Measurements from ENCODE around the gene MBD3L2B.
"Not testable (repeated sequence)": the region's sequence is repeated elsewhere in the genome, so short reads cannot be mapped to it uniquely, and the experiment has no call there.

MBD3L2B gene

DNA sequence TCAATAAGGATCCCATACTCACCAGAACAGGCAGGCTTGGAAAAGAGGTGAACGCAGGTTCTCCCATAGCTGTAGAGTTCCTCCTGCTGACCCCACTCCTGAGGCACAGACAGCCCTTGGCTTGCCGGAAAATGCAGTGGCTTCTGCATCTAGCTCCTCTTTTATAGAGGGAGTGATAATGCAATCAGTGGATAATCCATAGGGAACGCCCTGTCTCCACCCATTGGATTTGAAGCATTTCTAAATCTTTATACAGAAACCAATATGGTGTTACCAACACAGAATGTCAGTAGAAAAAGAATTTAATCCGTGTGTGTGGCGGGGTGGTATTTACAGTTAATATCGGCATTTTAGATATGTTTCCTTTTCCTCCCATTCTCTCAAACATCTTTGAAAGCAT, at the start of gene MBD3L2B:
Gene MBD3L2B (minus strand): TSS at position 101 of the 400 bp plus-strand sequence. CDS start 34 bp downstream, at position 67.
- not testable (repeated sequence) for DNase-seq

DNA sequence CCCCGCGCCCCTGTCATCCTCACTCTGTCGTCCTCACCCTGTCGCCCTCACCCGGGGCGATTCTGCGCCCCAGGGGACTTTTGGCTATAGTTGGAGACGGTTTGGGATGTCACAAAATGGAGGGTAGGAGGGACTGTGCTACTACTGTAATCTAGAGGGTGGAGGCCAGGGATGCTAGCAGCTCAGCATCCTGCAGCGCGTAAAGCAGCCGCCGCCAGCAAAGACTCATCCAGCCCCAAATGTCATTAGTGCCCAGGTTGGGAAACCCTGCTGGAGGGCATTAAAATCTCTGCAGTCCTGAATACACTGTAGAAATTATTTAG, 48.6 kb upstream of the MBD3L2B start:
- no peak for DNase-seq

DNA sequence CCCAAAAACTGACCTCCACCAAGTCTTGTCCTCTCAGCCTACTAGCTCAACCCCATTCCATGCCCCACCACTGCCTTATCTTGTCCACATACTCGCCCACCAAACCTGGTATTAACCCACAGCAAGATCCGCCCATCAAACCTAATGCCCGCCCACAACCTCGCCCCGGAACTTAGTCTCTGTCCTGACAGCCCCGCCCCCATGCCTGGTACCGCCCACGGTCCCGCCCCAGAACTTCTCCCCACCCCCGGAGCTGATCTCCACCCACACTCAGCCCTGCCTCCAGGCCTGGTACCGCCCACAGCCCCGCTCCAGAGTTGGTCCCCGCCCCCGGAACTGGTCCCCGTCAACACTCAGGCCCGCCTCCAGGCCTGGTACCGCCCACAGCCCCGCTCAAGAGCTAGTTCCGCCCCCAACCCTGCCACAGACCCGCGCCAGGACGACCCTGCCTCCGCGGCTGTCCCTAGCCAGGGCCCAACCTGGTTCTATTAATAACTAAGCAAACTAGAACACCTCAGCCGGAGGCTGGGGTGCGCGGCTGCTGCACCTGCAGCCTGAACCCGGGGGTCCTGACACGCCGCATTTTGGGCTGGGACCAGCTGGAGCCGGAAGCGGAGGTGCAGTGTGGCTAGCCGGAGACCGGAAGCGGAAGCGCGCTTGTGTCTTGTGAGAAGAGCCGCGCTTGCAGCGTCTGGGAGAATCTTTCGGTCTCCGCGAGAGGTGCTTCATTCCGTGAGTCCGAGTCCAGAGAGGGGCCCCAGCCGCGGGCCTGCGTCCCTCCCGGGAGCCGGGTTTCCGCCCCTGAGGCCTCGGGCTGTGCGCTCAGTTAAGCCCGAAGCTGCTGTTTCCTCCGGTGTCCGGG, 48.0 kb upstream of the MBD3L2B start, which contains the start of gene ZNF557:
Gene ZNF557 (plus strand): TSS at position 662 of the 862 bp plus-strand sequence. CDS start 5,372 bp downstream, outside the sequence.
- DNase-seq = peak; percentile 97

DNA sequence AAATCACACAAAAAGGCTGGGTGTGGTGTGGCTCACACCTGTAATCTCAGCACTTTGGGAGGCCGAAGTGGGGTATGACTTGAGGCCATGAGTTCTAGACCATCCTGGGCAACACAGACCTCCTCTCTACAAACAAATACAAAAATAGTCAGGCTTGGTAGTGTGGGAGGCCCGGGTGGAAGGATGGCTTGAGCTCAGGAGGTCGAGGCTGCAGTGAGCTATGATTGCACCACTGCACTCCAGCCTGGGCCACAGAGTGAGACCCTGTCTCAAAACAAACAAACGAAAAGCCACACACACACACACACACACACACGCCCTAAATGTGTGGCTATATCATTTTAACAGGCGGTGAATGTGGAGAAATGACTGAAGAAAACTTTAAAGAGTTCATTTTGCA, 47.4 kb upstream of the MBD3L2B start:
- DNase-seq = no peak

DNA sequence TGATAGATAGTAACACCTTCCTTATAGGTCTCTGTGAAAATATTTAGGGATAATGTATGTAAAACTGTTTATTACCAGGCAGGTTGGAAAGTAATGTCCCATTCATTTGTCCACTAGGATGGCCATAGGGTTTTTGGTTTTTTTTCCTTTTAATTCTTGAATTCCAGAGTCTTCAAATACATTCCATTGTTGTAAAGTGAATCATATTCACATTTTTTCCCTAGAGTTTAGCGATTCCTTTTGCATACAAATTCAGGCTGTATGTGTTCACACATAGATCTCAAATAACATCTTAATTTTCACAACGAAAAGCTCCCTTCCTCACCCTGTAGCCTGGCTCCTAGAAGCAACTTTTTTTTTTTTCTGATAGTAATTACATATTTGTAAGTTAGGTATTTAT, 46.5 kb upstream of the MBD3L2B start:
- no peak for DNase-seq

DNA sequence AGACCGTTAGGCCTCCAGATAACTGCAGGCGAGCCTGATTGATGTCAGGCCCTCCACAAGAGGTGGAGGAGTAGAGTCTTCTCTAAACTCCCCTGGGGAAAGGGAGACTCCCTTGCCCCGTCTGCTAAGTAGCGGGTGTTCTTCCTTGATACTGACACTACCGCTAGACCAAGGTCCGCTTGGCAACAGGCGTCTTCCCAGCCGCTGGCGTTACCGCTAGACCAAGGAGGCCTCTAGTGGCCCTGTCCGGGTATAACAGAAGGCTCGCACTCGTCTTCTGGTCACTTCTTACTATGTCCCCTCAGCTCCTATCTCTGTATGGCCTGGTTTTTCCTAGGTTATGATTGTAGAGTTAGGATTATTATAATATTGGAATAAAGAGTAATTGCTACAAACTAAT, 45.9 kb upstream of the MBD3L2B start:
- DNase-seq = not testable (repeated sequence)

DNA sequence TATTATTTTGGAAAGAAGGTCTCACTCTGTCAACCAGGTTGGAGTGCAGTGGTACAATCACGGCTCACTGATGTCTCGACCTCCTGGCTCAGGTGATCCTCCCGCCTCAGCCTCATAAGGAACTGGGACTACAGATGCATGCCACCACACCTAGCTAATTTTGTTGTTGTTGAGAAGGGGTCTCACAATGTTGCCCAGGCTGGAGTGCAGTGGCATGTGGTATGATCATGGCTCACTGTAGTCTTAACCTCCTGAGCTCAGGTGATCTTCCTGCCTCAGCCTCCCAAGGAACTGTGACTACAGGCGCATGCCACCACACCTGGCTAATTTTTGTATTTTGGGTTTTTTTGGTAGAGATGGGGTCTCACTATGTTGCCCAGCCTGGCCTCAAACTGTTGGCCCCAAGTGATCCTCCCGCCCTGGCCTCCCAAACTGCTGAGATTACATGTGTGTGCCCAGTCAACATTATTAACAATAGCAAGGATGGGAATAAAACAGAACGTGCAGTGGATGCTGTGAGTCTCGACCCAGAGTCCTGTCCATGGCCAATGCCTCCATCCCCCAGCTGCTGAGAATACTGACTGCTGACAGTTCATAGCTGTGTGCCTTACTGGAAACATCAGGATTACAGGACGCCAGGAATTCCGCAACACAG, 42.7 kb upstream of the MBD3L2B start:
- no peak for DNase-seq

DNA sequence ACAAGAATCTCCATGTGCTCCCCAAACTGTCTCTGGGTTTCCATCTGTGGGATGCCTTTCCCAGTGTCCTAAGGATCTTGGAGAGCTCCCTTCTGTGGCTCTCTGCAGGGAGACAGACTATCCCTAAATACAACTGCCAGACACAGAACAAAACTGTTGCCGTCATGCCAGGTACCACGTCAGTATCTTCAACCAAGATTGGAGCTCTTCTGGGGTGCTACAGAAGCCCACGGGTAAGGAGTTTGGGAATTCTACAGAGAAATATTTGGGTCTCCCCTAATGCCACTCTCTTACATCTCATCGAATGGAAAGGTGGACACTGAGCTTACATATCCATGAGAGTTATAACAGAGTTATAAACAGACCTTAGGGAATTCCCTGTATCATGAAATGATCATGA, 42.1 kb upstream of the MBD3L2B start:
- DNase-seq = no peak

DNA sequence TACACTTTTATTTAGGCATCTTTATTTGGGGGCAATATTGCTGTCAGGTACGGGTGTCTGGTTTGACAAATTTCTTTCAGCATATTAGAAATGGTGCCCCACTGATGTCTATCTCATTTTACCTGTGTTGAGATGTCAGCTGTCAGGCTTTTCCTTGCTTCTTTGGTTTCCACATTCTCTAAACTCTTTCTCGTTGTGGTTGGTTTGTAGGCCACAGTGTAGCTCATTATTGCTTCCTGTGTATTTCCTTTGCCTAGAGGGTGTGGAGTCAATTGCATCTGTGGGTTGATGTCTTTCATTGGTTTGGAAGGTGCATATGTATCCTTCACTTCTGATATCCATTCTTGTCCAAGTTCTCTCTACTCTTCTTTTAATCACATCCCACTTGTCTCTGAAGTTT, 38.7 kb upstream of the MBD3L2B start:
- not testable (repeated sequence) for DNase-seq

DNA sequence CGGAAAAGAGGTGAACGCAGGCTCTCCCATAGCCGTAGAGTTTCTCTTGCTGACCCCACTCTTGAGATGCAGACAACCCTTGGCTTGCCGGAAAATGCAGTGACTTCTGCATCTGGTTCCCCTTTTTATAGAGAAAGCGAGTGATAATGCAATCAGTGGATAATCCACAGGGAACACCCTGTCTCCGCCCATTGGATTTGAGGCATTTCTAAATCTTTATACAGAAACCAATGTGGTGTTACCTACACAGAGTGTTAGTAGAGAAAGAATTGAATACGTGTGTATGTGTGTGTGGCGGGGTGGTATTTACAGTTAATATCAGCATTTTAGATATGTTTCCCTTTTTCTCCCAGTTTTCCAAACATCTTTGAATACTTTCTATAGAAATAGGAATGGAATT, 37.3 kb upstream of the MBD3L2B start, which contains the start of gene MBD3L3:
Gene MBD3L3 (minus strand): TSS at position 101 of the 400 bp plus-strand sequence. CDS start 71 bp downstream, at position 30.
- not testable (repeated sequence) for DNase-seq

DNA sequence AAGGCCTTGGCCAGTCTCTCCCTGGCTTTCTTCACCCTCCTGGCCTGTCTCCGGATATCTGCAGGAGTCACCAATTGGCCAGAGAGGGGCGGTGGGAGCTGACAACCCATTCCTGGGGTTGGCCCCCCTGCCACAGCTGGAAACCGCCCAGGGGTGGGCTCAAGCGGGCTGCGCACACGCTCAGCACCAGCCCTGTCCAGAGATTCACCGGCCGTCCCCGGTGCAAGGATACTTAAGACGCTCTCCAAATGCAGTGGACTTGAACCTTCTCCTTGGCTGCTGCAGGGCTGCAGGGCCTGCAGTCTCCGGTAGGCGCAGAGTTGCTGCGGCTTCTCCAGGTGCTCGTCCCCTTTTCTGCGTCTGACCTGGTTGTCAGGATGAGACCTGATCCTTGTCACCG, 35.1 kb upstream of the MBD3L2B start:
- DNase-seq = not testable (repeated sequence)

DNA sequence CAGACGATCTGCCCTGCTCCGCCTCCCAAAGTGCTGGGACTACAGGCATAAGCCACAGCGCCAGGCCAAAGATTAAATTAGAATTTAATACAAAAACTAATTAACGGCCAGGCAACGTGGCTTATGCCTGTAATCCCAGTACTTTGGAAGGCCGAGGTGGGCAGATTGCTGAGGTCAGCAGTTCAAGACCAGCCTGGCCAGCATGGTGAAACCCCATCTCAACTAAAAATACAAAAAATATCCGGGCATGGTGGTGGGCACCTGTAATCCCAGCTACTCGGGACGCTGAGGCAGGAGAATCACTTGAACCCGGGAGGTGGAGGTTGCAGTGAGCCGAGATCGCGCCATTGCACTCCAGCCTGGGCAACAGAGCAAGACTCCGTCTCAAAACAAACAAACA, 34.4 kb upstream of the MBD3L2B start:
- DNase-seq = not testable (repeated sequence)

DNA sequence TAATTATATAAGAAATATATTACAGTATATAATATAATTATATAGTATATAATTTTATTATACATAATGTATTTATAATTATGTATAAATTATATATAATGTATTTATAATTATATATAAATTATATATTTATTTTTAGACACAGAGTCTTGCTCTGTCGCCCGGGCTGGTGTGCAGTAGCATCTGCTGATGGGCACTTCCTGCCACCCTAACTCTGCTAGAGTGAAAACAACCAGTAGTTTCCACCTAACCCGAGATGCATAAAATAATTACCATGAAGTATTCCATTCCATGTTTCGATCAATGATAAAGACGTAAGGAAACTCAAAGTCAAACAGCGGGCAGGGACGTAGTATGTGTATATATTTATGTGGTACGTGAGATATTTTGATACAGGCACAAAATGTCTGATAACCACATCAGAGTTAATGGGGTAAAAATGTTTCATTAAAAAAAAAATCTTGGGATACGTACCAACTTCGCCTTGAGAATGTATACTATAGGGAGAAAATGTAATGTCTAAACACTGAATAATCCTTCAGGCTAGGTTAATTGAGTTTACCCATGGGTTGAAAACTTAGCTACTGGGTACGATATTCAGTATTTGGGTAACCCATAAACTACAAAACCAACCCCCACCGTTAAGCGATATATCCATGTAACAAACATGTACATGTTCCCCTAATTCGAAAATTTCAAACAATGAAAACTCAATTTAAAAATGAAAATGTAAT, 33.6 kb upstream of the MBD3L2B start:
- not testable (repeated sequence) for DNase-seq

DNA sequence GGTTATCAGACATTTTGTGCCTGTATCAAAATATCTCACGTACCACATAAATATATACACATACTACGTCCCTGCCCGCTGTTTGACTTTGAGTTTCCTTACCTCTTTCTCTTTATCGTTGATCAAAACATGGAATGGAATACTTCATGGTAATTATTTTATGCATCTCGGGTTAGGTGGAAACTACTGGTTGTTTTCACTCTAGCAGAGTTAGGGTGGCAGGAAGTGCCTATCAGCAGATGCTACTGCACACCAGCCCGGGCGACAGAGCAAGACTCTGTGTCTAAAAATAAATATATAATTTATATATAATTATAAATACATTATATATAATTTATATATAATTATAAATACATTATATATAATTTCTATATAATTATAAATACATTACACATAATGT, 31.7 kb upstream of the MBD3L2B start:
- not testable (repeated sequence) for DNase-seq

DNA sequence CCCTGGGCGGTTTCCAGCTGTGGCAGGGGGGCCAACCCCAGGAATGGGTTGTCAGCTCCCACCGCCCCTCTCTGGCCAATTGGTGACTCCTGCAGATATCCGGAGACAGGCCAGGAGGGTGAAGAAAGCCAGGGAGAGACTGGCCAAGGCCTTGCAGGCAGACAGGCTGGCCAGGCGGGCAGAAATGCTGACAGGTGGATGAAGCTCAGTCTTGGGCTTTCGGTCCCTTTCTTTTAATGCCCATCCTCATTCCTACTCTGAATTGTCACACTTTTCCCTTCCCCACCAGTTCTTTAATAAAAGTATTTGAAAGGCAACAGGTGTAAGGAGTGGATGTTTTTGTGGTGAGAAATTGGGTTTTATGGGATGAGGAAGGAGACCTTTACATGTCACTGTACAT, 30.2 kb upstream of the MBD3L2B start:
- DNase-seq = not testable (repeated sequence)

DNA sequence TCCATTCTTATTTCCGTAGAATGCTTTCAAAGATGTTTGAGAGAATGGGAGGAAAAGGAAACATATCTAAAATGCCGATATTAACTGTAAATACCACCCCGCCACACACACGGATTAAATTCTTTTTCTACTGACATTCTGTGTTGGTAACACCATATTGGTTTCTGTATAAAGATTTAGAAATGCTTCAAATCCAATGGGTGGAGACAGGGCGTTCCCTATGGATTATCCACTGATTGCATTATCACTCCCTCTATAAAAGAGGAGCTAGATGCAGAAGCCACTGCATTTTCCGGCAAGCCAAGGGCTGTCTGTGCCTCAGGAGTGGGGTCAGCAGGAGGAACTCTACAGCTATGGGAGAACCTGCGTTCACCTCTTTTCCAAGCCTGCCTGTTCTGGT, 27.8 kb upstream of the MBD3L2B start, which contains the start of gene MBD3L2:
Gene MBD3L2 (plus strand): TSS at position 301 of the 400 bp plus-strand sequence. CDS start 53 bp downstream, at position 354.
- not testable (repeated sequence) for DNase-seq

DNA sequence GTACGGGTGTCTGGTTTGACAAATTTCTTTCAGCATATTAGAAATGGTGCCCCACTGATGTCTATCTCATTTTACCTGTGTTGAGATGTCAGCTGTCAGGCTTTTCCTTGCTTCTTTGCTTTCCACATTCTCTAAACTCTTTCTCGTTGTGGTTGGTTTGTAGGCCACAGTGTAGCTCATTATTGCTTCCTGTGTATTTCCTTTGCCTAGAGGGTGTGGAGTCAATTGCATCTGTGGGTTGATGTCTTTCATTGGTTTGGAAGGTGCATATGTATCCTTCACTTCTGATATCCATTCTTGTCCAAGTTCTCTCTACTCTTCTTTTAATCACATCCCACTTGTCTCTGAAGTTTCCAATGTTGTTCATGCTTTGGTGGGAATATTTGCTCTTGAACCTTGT, 20.3 kb upstream of the MBD3L2B start:
- DNase-seq = not testable (repeated sequence)

DNA sequence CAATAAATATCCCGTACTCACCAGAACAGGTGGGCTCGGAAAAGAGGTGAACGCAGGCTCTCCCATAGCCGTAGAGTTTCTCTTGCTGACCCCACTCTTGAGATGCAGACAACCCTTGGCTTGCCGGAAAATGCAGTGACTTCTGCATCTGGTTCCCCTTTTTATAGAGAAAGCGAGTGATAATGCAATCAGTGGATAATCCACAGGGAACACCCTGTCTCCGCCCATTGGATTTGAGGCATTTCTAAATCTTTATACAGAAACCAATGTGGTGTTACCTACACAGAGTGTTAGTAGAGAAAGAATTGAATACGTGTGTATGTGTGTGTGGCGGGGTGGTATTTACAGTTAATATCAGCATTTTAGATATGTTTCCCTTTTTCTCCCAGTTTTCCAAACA, 18.8 kb upstream of the MBD3L2B start, which contains the start of gene MBD3L4:
Gene MBD3L4 (minus strand): TSS at position 101 of the 400 bp plus-strand sequence. CDS start 35 bp downstream, at position 66.
- DNase-seq = not testable (repeated sequence)

DNA sequence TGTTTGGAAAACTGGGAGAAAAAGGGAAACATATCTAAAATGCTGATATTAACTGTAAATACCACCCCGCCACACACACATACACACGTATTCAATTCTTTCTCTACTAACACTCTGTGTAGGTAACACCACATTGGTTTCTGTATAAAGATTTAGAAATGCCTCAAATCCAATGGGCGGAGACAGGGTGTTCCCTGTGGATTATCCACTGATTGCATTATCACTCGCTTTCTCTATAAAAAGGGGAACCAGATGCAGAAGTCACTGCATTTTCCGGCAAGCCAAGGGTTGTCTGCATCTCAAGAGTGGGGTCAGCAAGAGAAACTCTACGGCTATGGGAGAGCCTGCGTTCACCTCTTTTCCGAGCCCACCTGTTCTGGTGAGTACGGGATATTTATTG, 9.0 kb upstream of the MBD3L2B start, which contains the start of gene MBD3L5:
Gene MBD3L5 (plus strand): TSS at position 301 of the 400 bp plus-strand sequence. CDS start 34 bp downstream, at position 335.
- DNase-seq = not testable (repeated sequence)

DNA sequence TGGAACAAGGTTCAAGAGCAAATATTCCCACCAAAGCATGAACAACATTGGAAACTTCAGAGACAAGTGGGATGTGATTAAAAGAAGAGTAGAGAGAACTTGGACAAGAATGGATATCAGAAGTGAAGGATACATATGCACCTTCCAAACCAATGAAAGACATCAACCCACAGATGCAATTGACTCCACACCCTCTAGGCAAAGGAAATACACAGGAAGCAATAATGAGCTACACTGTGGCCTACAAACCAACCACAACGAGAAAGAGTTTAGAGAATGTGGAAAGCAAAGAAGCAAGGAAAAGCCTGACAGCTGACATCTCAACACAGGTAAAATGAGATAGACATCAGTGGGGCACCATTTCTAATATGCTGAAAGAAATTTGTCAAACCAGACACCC, 7.6 kb upstream of the MBD3L2B start:
- DNase-seq = not testable (repeated sequence)

DNA sequence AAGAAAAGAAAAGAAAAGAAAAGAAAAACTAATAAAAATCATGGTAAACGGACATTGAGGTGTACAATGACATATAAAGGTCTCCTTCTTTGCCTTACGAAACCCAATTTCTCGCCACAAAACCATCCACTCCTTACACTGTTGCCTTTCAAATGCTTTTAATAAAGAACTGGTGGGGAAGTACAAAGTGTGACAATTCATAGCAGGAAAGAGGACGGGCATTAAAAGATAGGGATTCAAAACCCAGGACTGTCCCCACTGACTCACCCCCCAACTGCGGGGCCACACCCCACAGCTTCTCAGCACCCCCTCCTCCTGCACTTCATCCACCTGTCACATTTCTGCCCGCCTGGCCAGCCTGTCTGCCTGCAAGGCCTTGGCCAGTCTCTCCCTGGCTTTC, 2.4 kb downstream of the MBD3L2B start:
- no peak for DNase-seq

DNA sequence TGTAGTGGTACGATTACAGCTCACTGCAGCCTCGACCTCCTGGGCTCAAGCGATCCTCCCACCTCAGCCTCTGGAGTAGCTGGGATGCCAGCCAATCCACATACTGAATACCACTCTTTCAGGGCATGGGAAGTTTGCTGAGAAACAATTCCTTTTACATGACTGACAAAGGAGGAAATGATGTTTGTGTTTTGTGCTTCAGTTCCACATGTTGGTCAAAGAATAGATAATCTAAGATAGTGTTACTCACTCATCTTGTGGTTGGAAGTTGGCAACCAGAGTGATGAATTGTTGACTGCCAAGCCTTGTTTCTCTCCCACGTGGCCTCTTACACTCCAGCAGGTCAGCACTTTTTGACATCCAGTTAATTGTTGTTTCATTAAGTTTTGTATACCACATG, 7.6 kb downstream of the MBD3L2B start:
- DNase-seq = no peak
